Activated naive CD8-positive, alpha-beta T cell treated with anti-CD3 and anti-CD28 coated beads, Interleukin-2, amount 10 ng/mL, durations not matched to agents 7 days and 5 days (primary cell): ENCODE data around the gene SIKE1. TPM values are rescaled to one million over a fixed set of nuclear protein-coding genes. Genes with fewer than 3 reads are reported as not detected.
A peak's percentile ranks its signal among the peaks of the same experiment; 100 is the strongest.

Experiments used
- ATAC-seq: fragments of 150-1000 bp; cut with Tn5 transposase; one replicate; pipeline ENCODE4 v1.10.0; 2021; ENCODE audit warnings: low read depth, moderate library complexity
- POLR2A ChIA-PET: fragments of 350-600 bp; sonication (Branson Sonifier 250); formaldehyde crosslinking; loops from one replicate; lab custom pipeline; 2021; ENCODE audit warnings: antibody characterized with exemption; lab: Charles Lee
- DNase-seq: peaks from one replicate; pipeline ENCODE4 v3.0.0; 2021
- H3K27ac Mint-ChIP-seq: one replicate; pipeline ENCODE4 v1.8.0; 2022; ENCODE audit warnings: mild to moderate bottlenecking, mixed read lengths
- H3K27me3 Mint-ChIP-seq: one replicate; pipeline ENCODE4 v1.8.0; 2022; ENCODE audit warnings: mild to moderate bottlenecking, moderate library complexity, mixed read lengths
- H3K36me3 Mint-ChIP-seq: one replicate; pipeline ENCODE4 v1.8.0; 2021; ENCODE audit warnings: mild to moderate bottlenecking, mixed read lengths
- H3K4me1 Mint-ChIP-seq: one replicate; pipeline ENCODE4 v1.8.0; 2021; ENCODE audit warnings: mixed read lengths
- H3K4me3 Mint-ChIP-seq: one replicate; pipeline ENCODE4 v1.8.0; 2022; ENCODE audit warnings: mild to moderate bottlenecking, moderate library complexity, mixed read lengths
- H3K9me3 Mint-ChIP-seq: one replicate; pipeline ENCODE4 v1.8.0; 2021; ENCODE audit warnings: mixed read lengths
- total RNA-seq, 2 experiments: library from RNA; stranded (reverse); gene quantifications; one replicate each; pipeline ENCODE4 v1.2.3, GENCODE V29; 2021

Gene SIKE1
- total RNA-seq, 2 experiments from 2014 or later, result 64.9 to 72.7 TPM

- H3K4me1 Mint-ChIP-seq, result peaks cover 68% of the 10 kb centered on the region
- H3K36me3 Mint-ChIP-seq, result peaks cover 22% of the 10 kb centered on the region
- POLR2A ChIA-PET, result no interaction called here
- H3K27ac Mint-ChIP-seq, result peak overlapping the region; percentile 20
- no peak overlapping the region for H3K4me3 Mint-ChIP-seq
- no peaks in the 10 kb centered on the region for H3K27me3 Mint-ChIP-seq
- H3K9me3 Mint-ChIP-seq, result no peaks in the 10 kb centered on the region
- no peak for ATAC-seq
- no peak for DNase-seq
These were observed 30.6 kb downstream of the SIKE1 start for GRCh38 chr1:114749835-114750234.

GRCh38 chr1:114746450-114747121, 33.9 kb downstream of the SIKE1 start:
- H3K36me3 Mint-ChIP-seq, result peaks cover 34% of the 10 kb centered on the region
- POLR2A ChIA-PET, result no interaction called here
- no peaks in the 10 kb centered on the region for H3K27me3 Mint-ChIP-seq
- ATAC-seq (no peak), DNase-seq (no peak)
- H3K9me3 Mint-ChIP-seq, result no peaks in the 10 kb centered on the region
- peaks cover 53% of the 10 kb centered on the region for H3K4me1 Mint-ChIP-seq
- no peak overlapping the region for H3K27ac Mint-ChIP-seq
- no peak overlapping the region for H3K4me3 Mint-ChIP-seq

DNA sequence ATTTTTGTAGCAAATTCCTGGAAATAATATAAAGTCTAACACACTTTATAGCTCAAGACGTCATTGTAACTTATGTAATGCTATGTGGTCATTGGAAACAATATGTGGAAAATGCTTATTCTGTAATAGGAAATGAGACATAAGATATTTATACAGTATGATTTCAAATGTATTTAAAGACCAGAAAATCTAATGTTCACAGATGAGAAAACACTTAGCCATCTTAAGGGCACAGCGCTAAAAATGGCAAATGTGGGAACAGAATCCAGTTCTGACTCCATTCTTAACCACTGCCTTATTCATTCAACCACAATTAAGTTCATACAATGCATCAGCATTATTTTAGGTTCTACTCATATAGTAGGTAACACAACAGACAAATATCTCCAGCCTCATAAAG, 35.2 kb downstream of the SIKE1 start:
- peaks cover 38% of the 10 kb centered on the region for H3K36me3 Mint-ChIP-seq
- DNase-seq (no peak), ATAC-seq (no peak)
- POLR2A ChIA-PET, result interaction anchor here (0.9 kb wide), 1 partner anchor 12 kb away, joined by 3 read pairs; no protein-coding TSS in a partner anchor
- H3K27ac Mint-ChIP-seq, result no peak overlapping the region
- no peaks in the 10 kb centered on the region for H3K27me3 Mint-ChIP-seq
- H3K4me3 Mint-ChIP-seq, result no peak overlapping the region
- peaks cover 48% of the 10 kb centered on the region for H3K4me1 Mint-ChIP-seq
- H3K9me3 Mint-ChIP-seq, result no peaks in the 10 kb centered on the region

GRCh38 chr1:114741963-114742746, 38.3 kb downstream of the SIKE1 start:
- no peak overlapping the region for H3K4me3 Mint-ChIP-seq

DNA sequence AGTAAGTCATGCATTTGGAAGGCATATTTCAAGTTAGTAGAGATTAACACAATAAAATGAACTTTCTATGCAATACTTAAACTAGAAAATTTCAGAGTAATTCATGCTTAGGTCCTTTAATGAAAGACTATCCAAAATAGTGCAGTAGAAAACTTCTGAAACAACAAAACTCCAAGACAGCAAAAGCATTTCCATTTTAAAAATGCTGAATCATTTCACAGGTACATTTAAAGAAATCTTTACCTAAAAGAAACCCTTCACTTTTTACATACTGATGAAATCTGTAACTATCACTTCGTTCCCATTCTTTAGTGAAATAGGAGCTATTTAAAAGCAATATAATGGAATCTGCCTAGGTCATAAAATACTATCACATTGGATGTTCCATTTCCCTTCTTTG, 40.2 kb downstream of the SIKE1 start:
- Mint-ChIP-seq H3K4me3 (no peak overlapping the region), H3K9me3 (no peaks in the 10 kb centered on the region), H3K27me3 (no peaks in the 10 kb centered on the region), H3K27ac (no peak overlapping the region), H3K4me1 (peaks cover 20% of the 10 kb centered on the region), H3K36me3 (peaks cover 45% of the 10 kb centered on the region)
- POLR2A ChIA-PET, result no interaction called here
- no peak for ATAC-seq
- DNase-seq, result no peak

More at GRCh38 chr1:114741963-114742746, 38.3 kb downstream of the SIKE1 start:
- Mint-ChIP-seq H3K9me3 (no peaks in the 10 kb centered on the region), H3K27me3 (no peaks in the 10 kb centered on the region), H3K27ac (no peak overlapping the region), H3K36me3 (peaks cover 34% of the 10 kb centered on the region), H3K4me1 (peaks cover 29% of the 10 kb centered on the region)
- DNase-seq (no peak), ATAC-seq (no peak)
- POLR2A ChIA-PET, result no interaction called here

- POLR2A ChIA-PET, result no interaction called here
- Mint-ChIP-seq H3K9me3 (no peaks in the 10 kb centered on the region), H3K36me3 (peaks cover 44% of the 10 kb centered on the region), H3K27ac (no peak overlapping the region), H3K4me1 (peaks cover 13% of the 10 kb centered on the region), H3K4me3 (no peak overlapping the region), H3K27me3 (no peaks in the 10 kb centered on the region)
- DNase-seq (no peak), ATAC-seq (no peak)
These were observed 43.1 kb downstream of the SIKE1 start for GRCh38 chr1:114737314-114737849.

DNA sequence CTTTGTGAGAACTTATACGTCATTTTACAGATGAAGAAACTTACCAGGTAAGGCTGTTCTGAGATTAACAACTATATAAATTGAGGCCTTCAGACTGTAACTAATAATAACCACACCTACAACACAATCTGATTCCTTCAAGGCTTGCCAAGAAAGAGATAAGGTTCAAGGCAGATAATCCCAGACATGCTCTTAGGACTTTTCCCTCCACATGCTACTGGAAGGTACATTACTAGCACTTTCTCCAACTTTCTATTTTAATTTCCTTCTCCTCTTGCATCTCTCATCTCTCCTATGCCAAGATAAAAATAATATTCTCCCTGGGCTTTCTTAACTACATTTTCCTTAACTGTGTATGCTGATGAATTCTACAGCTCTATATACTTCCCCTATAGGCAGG, 45.0 kb downstream of the SIKE1 start:
- no peak for DNase-seq
- Mint-ChIP-seq H3K4me1 (peaks cover 8% of the 10 kb centered on the region), H3K36me3 (peaks cover 46% of the 10 kb centered on the region), H3K27ac (no peak overlapping the region), H3K4me3 (no peak overlapping the region), H3K27me3 (no peaks in the 10 kb centered on the region), H3K9me3 (no peaks in the 10 kb centered on the region)
- ATAC-seq, result no peak
- POLR2A ChIA-PET, result no interaction called here

DNA sequence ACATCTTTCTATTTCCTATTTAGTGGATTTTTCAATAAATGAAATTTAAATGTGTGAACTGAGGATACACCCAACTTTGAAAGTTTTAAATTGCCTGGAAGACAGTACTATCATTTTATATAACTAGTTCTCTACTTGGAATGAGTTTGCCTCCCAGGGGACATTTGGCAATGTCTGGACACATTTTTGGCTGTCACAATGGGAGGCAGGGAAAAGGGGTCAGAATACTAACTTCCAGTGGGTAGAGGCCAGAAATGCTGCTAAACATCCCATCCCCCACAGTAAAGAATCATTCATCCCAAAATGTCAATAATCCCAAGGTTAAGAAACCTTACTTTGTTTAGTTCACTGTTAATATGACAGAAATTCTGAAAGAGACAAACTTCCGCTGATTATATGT, 50.7 kb downstream of the SIKE1 start:
- Mint-ChIP-seq H3K27ac (no peak overlapping the region), H3K9me3 (no peaks in the 10 kb centered on the region)
- POLR2A ChIA-PET, result no interaction called here

GRCh38 chr1:114728553-114728952, 51.9 kb downstream of the SIKE1 start:
- Mint-ChIP-seq H3K4me3 (no peak overlapping the region), H3K36me3 (peaks cover 48% of the 10 kb centered on the region)
- POLR2A ChIA-PET, result no interaction called here

More for the DNA sequence above, 50.7 kb downstream of the SIKE1 start:
- Mint-ChIP-seq H3K4me1 (peaks cover 6% of the 10 kb centered on the region), H3K27me3 (no peaks in the 10 kb centered on the region), H3K36me3 (peaks cover 48% of the 10 kb centered on the region), H3K4me3 (no peak overlapping the region)
- ATAC-seq, result no peak
- DNase-seq, result no peak

DNA sequence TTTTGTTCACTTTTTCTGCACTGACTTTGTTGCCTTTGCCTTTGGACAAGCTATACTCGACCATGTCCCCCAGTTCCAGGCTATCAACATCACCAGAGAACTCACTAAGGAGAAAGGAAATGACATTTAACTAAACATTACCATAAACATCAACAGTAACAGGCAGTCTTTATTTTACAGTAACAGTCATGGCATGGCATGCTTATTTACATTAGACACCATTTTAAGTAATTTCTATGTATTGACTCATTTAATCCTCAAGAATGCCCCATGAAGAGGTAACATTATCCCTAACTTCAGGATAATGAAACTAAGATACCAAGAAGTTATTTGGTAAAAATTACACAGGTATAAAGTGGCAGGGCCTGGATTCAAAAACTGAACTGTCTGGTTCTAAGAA, 55.3 kb downstream of the SIKE1 start:
- H3K4me3 Mint-ChIP-seq, result no peak overlapping the region
- peaks cover 7% of the 10 kb centered on the region for H3K4me1 Mint-ChIP-seq
- peaks cover 42% of the 10 kb centered on the region for H3K36me3 Mint-ChIP-seq
- no peak for DNase-seq
- no peaks in the 10 kb centered on the region for H3K27me3 Mint-ChIP-seq
- H3K9me3 Mint-ChIP-seq, result no peaks in the 10 kb centered on the region
- POLR2A ChIA-PET, result no interaction called here
- peak overlapping the region; percentile 7 for H3K27ac Mint-ChIP-seq
- ATAC-seq, result no peak

More at GRCh38 chr1:114728553-114728952, 51.9 kb downstream of the SIKE1 start:
- Mint-ChIP-seq H3K27me3 (no peaks in the 10 kb centered on the region), H3K27ac (no peak overlapping the region), H3K4me1 (peaks cover 8% of the 10 kb centered on the region), H3K9me3 (no peaks in the 10 kb centered on the region)
- ATAC-seq (no peak), DNase-seq (no peak)

GRCh38 chr1:114723915-114724314, 56.6 kb downstream of the SIKE1 start:
- POLR2A ChIA-PET, result no interaction called here
- Mint-ChIP-seq H3K9me3 (no peaks in the 10 kb centered on the region), H3K36me3 (peaks cover 38% of the 10 kb centered on the region), H3K4me3 (no peak overlapping the region), H3K27me3 (no peaks in the 10 kb centered on the region), H3K4me1 (peaks cover 7% of the 10 kb centered on the region), H3K27ac (no peak overlapping the region)
- no peak for DNase-seq
- ATAC-seq, result no peak

DNA sequence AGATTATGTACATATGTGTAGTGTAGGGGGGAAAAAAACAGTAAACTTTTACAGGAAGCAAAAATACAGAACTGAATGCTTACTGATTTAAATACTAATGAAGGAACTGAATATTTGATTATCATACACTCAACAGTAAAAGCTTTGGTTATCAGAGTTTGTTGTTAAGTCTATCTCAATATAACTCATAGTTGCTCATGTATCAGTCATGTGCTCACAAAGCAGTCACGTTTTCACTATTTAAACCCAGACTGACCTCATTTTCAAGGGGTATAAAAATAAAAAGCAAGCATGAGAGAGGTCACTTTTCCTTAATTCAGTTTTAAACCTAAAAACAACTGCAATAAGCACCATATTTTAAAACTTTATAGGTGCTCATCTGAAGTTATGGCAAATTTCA, 57.0 kb downstream of the SIKE1 start:
- Mint-ChIP-seq H3K27ac (no peak overlapping the region), H3K4me1 (peaks cover 7% of the 10 kb centered on the region), H3K4me3 (no peak overlapping the region), H3K36me3 (peaks cover 39% of the 10 kb centered on the region), H3K27me3 (no peaks in the 10 kb centered on the region), H3K9me3 (no peaks in the 10 kb centered on the region)
- ATAC-seq (no peak), DNase-seq (no peak)
- POLR2A ChIA-PET, result no interaction called here

- H3K4me1 Mint-ChIP-seq, result peaks cover 14% of the 10 kb centered on the region
- no peaks in the 10 kb centered on the region for H3K9me3 Mint-ChIP-seq
- peaks cover 41% of the 10 kb centered on the region for H3K36me3 Mint-ChIP-seq
- ATAC-seq (no peak), DNase-seq (no peak)
- H3K4me3 Mint-ChIP-seq, result no peak overlapping the region
- POLR2A ChIA-PET, result no interaction called here
- no peak overlapping the region for H3K27ac Mint-ChIP-seq
- no peaks in the 10 kb centered on the region for H3K27me3 Mint-ChIP-seq
These were observed 60.0 kb downstream of the SIKE1 start for GRCh38 chr1:114720492-114720891.
